ENCODE measurements around the gene TCP11L2. TPM values are rescaled to one million over a fixed set of nuclear protein-coding genes. Genes with fewer than 3 reads are reported as not detected.

The TCP11L2 gene
- total and polyA plus RNA-seq, 9 of the 15 experiments (the other 6 are each of a cell fraction or from before 2014, with no cell fraction given): 0.39 to 4.5 (median 1.3) TPM

GRCh38 chr12:106357549-106358395 is 55.2 kb downstream of the TCP11L2 start, which contains the start of gene POLR3B (continued):
- TF ChIP-seq RBM22 (IDR thresholded peaks at IDR 0.05; ENCODE audit: low read depth, low read length, poor library complexity, severe bottlenecking) (no peak), ZNF324 (CRISPR knock-in tag; IDR thresholded peaks at IDR 0.05) (peak; percentile 45; the same call in 1 of the 2 replicates), ZNF408 (CRISPR knock-in tag; IDR thresholded peaks at IDR 0.05; ENCODE audit: low read depth) (no peak), TSHZ1 (CRISPR knock-in tag; IDR thresholded peaks at IDR 0.05) (no peak), SRSF9 (IDR thresholded peaks at IDR 0.05; ENCODE audit: borderline replicate concordance, low read depth, low read length) (no peak), SFPQ (IDR thresholded peaks at IDR 0.05; ENCODE audit: low read depth, low read length) (no peak), MEF2D (tag; conservative IDR thresholded peaks at IDR 0.05; ENCODE audit: low read depth) (no peak), ZNF644 (tag; IDR thresholded peaks at IDR 0.05; ENCODE audit: low read depth) (no peak), ZSCAN32 (CRISPR knock-in tag; IDR thresholded peaks at IDR 0.05) (no peak), KLF13 (tag; IDR thresholded peaks at IDR 0.05; ENCODE audit: borderline replicate concordance, low read depth) (peak; percentile 99), SNIP1 (IDR thresholded peaks at IDR 0.05; ENCODE audit: low read depth) (no peak), ZNF311 (CRISPR knock-in tag; IDR thresholded peaks at IDR 0.05) (no peak), SRSF1 (IDR thresholded peaks at IDR 0.05; ENCODE audit: low read depth, low read length) (no peak), MLX (CRISPR knock-in tag; conservative IDR thresholded peaks at IDR 0.05) (no peak), ZNF354B (CRISPR knock-in tag; IDR thresholded peaks at IDR 0.05) (no peak), DNMT1 (IDR thresholded peaks at IDR 0.05) (no peak), HNRNPL (IDR thresholded peaks at IDR 0.05; ENCODE audit: low read depth, low read length) (no peak), ZFP91 (CRISPR knock-in tag; IDR thresholded peaks at IDR 0.05) (no peak), SMARCA5 (IDR thresholded peaks at IDR 0.05) (peak; percentile 79)
